Iris pigment epithelial cell (primary cell): Measurements from ENCODE around the gene INSRR.

Source experiments
- DNase-seq: peaks from one replicate; pipeline ENCODE4 v3.0.0-alpha.2; 2011; ENCODE audit warnings: low read depth

The INSRR gene

DNA sequence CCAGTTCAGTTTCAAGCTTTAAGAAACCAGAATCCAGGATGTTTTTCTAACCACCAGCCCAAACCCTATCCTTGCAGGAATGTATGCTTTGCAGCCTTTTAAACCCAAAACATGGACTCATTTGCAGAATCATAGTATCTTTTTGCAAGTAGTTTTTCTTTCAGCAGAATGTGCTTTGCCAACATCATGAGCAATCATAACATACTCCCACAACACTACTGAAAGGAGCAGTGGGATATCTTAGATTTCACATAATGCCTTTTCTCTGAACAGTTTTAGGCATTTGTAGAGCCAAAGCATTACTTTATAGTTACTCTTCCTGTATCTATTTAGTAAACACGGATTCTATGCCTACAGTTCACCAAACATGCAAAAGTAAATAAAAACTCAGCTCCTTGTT is 32.3 kb downstream of the INSRR start:
- DNase-seq = no peak

- DNase-seq = no peak
These were observed 35.6 kb downstream of the INSRR start for GRCh38 chr1:156823210-156823790.

DNA sequence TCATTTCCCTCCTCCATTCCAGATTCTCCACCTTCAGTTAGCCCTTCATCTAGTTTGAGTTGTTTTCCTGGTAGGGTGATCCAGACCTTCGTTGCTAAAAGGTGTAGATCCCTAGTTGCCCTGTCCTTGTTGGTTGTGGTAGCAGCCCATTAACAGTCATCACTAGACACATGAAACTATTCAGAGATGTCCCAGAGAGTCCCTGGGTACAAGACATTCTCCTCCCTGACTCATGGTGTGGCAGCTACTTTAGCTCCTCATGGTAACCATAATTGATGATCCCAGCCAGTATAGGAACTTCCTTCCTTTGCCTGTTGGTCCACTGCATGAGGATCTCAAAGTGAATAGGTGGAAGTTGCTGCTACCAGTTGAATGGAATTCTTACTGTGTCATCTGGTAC is 36.2 kb downstream of the INSRR start:
- no peak for DNase-seq

DNA sequence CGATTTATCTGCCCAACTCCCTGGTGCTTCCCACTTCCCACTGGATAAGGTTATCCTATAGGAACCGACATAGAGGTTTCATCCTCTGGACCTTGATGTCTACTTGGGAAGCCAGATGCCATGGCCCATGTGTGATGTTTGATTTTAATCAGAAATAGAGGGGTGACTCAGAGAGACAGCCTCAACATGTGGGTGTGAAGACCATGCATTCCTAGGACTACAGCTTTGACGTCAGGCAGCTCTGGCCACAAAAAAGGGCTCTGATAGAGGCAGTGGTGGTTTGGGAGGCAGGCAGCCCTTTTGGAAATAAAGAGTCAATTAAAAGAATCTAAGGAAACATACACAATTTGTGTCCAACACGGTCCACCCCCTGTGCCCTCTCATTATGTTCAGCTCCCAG is 37.1 kb downstream of the INSRR start:
- DNase-seq = peak; percentile 62

GRCh38 chr1:156816561-156817328 is 42.2 kb downstream of the INSRR start, which contains the start of gene SH2D2A:
TSS of gene SH2D2A (minus strand) at chr1:156816848. CDS start at chr1:156816708, 140 bp downstream.
- no peak for DNase-seq

DNA sequence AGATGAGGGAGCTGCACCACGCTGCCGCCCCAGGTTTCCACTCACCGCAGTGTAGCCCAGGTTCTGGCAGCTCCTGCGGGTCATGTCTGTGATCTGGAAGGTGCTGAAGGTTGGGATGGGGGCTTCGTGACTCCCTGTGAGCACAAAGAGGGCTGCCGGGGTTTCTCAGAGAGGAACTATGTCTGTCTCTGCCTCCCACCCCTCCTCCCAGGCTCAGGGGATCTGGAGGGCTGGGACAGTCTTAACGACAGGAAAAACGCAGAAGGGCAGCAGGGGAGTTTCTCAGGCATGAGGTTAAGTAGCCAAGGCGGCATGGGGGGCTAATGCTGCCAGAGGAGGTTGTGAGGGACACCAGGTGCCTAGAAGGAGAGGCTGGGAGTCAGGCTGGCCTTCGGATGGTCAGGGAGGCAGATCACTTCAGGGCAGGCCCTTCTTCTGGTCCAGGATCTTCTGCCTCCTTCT is 42.9 kb downstream of the INSRR start:
- DNase-seq = no peak

DNA sequence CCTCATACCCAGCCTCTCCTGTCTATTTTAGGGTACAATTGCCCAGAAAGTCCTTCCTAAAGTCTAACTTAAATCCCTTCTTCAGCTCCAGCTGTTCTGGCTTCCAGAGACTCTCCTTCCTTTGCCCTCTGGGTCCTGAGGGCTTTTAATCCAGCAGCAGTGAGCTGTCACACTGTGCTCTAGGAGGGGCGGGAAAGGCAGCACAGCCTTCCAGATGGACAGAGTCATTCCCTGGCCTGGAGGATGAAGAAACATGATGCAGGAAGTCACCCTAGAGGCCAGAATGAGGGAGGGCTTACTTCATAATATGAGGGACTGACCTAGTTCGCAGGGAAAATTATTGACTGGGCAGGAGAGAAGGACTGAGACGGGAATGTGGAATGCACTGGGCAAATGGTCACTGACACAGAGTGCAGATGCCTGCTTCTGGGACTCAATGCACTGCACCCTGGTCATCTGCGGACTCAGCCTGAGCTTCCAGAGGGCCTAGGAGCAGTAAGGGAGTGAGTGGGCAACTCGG is 43.5 kb downstream of the INSRR start:
- DNase-seq = peak; percentile 71

DNA sequence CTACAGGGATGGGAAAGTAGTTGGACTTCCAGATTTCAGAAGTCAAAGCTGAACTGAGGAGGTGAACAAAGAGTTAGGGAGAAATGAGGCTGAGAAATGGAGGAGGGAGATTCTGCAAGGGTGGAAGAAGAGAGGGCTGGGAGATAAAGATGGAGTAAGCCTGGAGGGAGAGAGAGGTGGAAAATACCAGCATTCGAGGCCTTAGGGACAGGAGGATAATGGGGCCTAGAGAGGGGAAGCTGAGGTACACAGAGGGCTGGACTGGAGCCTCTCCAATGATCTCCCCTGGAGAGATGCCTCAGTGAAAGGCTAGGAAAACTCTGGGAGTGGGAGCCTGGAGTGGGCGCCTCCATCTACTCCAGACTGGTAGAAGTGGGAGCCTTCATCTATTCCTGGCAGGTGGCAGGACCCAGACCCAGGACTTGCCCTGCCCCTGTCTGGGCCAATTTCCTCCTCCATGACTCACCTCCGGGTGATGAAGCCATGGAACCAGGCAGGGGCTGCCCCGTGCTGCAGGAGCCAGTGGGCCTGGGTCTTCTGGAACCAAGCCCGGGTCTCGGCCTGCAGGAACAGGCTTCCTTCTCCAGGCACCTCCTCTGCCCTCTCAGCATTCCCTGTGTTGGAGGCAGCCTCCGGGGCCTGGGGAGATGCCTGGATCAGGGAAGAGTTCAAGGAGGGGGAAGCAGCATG is 44.2 kb downstream of the INSRR start:
- no peak for DNase-seq

DNA sequence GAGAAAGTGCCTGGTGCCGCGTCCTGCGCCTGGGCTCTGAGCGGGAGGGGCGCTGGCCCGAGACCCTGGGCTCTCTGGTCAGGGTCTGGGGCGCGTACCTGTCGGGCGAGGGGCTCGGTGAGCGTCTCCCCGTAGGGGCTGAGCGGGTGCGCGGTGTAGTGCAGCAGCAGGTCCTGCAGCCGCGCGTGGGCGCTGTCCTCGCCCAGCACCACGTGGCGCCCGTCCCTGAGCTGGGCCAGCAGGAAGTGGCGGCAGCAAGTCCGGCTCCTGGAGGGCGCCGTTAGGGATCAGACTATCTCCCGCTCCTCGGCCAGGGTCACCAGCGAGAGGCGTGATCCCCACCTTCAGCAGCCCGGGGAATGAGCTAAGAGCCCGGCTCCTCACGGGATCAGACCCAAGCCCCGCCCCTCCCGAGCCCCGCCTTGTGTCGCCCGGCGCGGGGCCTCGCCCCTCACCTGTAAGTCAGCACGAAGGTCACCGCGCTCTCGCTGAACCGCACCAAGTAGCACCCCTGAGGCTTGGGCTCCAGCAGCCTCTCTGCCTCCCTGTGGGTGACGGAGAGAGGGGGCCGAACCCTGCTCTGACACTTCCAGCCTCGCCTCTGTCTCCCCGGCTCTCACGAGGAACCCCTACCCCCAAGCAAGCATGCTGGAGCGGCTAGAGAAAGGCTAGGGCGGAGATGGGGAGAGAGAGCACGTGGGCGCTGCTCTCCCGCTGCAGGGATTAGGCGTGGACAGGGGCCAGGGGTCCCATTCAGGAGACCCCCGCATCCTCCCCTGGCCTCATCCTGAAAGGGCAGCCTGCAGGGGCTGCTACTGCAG is 45.0 kb downstream of the INSRR start:
- DNase-seq = peak; percentile 66

- DNase-seq = no peak
These were observed 45.6 kb downstream of the INSRR start for GRCh38 chr1:156813298-156813697.

DNA sequence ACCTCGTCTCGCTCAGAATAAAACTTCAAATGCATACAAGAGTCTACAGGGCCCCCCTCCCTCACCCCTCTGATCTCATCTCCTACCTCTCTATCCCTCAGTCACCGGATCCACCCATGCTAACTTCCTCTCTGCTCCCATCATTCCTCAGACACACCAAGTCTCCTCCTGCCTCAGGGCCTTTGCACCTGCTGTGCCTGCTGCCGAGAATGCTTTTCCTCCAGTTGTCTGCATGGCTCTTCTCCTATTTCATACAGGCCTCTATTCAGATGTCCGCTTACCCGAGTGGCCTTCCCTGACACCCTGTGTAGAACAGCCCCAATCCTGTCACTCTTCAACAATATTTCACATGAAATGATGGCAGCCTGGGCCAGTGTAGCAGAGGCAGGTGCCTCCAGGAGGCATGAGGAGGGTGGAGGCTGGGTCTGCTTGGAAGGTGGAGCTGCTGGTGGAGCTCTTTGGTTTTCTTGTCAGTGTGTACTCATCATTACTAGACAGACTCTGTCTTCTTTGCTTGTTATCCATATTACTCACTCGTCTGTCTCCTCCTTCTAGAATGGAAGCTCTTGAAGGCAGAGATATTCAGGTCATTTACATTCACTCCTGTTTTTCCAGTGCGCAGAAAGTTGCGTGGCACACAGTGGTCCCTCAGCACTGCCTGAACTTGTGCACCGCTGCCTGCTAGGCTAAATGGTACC is 46.5 kb downstream of the INSRR start:
- no peak for DNase-seq

- DNase-seq = no peak
These were observed 47.7 kb downstream of the INSRR start for GRCh38 chr1:156811168-156811567.

- no peak for DNase-seq
These were observed 49.1 kb downstream of the INSRR start for GRCh38 chr1:156809711-156810366.

- DNase-seq = no peak
These were observed 49.6 kb downstream of the INSRR start for GRCh38 chr1:156809281-156809680.

- no peak for DNase-seq
These were observed 50.5 kb downstream of the INSRR start for GRCh38 chr1:156808186-156809030.

- DNase-seq = no peak
These were observed 51.3 kb downstream of the INSRR start for GRCh38 chr1:156807627-156808026.

DNA sequence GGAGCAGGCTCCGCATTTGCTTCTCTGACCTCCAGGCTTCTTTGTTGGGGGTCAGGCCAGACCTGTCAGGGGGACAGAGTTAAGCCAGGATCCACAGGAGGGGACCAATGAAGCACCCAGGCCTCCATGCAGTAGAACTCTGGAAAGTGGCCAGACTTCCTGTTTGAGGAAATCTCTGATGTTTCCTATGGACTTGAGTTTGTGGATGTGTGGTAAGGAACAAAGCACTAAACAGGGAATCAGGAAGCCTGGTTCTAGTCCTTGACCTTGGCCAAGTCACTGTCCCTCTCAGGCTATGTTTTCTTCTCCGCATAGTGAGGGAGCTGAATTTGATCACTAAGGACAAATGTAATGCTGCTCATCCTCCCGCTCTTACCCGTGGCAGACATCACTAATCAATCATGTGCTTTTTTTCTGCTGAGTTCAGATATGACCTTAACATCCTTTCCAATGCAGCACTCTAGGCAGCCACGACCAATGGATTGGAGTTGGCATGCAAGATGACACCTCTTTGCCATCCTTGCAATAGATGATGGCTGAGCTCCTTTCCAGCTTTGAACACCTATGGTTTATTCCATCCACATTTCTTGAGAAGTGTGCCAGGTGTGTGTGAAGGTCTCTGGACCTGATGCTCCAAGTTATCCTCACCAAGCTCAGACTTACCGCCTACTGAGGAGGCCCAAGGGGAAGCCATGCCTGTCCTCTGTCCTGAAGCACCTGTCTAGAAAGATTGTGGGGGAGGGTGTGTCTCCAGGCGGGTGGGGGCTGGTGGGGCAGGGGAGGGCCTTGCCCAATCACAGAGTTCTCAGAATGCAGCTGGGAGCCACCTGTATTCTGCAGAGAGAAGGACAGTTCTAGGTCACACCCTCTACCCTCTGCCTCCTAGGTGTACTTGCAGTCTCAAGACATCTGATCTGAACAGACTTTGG is 52.1 kb downstream of the INSRR start:
- DNase-seq = no peak

- peak; percentile 75 for DNase-seq
These were observed 53.0 kb downstream of the INSRR start for GRCh38 chr1:156805766-156806511.
